ENCODE data around the gene RAB7A. TPM values are rescaled to one million over a fixed set of nuclear protein-coding genes. Genes with fewer than 3 reads are reported as not detected.
A peak's percentile ranks its signal among the peaks of the same experiment; 100 is the strongest.

The RAB7A gene
- total and polyA plus RNA-seq, 2 of the 13 experiments (the other 11 are each of a cell fraction or from before 2014, with no cell fraction given), result 26.5 to 182 TPM

DNA sequence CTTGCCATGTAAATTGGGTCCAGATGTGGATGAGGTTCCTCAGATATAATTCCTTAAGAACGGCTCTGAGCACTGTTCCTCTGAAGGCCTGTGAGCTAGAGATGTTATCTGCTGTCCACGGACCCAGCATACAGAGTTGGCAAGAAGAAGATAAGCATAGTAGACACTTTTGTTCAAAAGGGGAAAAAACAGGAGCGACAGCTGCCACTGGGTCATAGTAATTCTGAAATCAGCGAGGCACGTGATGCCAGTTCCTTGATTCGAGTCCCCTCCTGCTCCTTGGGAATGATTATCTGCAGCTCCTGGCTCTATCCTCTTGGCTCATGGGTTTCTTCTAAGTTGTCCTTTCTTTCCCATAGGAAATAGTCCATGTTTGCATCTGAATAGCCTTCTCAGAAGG, 2.5 kb upstream of the RAB7A start:
- CTCF ChIA-PET (ENCODE audit: low intra/inter-chr PET ratio, low total read pairs), result no interaction called here

More for the DNA sequence above, 2.5 kb upstream of the RAB7A start:
- intact Hi-C loops (cut with micrococcal nuclease; ENCODE audit: unreplicated experiment) (no loop called here), in situ Hi-C loops (cut with HindIII; ENCODE audit: extremely low pct_ligation_motif_present, low pct_unique_long_range_greater_than_20kb) (no loop called here)
- H3K4me1 ChIP-seq (ENCODE audit: insufficient read depth, low read length), result peaks cover 26% of the 10 kb centered on the region
- no peak overlapping the region for H3K9ac ChIP-seq (ENCODE audit: insufficient read depth, low read depth, low read length)
- H4K20me1 ChIP-seq (ENCODE audit: insufficient read depth, low read length), result peaks cover 22% of the 10 kb centered on the region
- no peak for FAIRE-seq
- H2AFZ ChIP-seq (ENCODE audit: low read length), result peak overlapping the region; percentile 61
- DNase-seq (ENCODE audit: low spot score), result no peak
- POLR2A ChIA-PET, result no interaction called here
- H3K36me3 ChIP-seq (replicated peaks in 1 of 2; ENCODE audit: control insufficient read depth in 1 of 2, insufficient read depth in 2 of 2, low read length in 2 of 2), result no peaks in the 10 kb centered on the region; a peak in 2 of 5 replicates
- no peak overlapping the region for H3K27ac ChIP-seq (ENCODE audit: extremely low read length, insufficient read depth, low read length)
- H3K4me3 ChIP-seq (replicated peaks in 1 of 3; ENCODE audit: insufficient read depth in 1 of 3, low read depth in 2 of 3, low read length in 3 of 3), result no peak overlapping the region
- H3K27me3 ChIP-seq (ENCODE audit: control insufficient read depth in 1 of 2, insufficient read depth in 2 of 2, low read length in 2 of 2), result peaks cover 0 to 12% of the 10 kb centered on the region in 2 experiments; a peak in 1 of 5 replicates
- H3K4me2 ChIP-seq (ENCODE audit: low read depth, low read length), result no peak overlapping the region
- ATAC-seq, result no peak
- 45% methylated on average over 6 of the region's 6 CpGs for WGBS (ENCODE audit: low lambda C conversion rate)
- TF ChIP-seq ZNF513 (CRISPR knock-in tag; conservative IDR thresholded peaks at IDR 0.05) (no peak), ZNF883 (CRISPR knock-in tag; IDR thresholded peaks at IDR 0.05; ENCODE audit: not compliant biosample characterization) (no peak), YY1 (IDR thresholded peaks at IDR 0.05; ENCODE audit: insufficient read depth, insufficient replicate concordance, low read depth, low read length) (no peak), SIN3B (IDR thresholded peaks at IDR 0.05; ENCODE audit: low read length) (no peak), ZSCAN30 (CRISPR knock-in tag; IDR thresholded peaks at IDR 0.05) (no peak), RERE (CRISPR knock-in tag; IDR thresholded peaks at IDR 0.05; ENCODE audit: low read depth) (no peak), LRRFIP1 (CRISPR knock-in tag; conservative IDR thresholded peaks at IDR 0.05) (no peak), ZNF747 (CRISPR knock-in tag; IDR thresholded peaks at IDR 0.05; ENCODE audit: borderline replicate concordance) (no peak), SRSF1 (optimal IDR thresholded peaks at IDR 0.05; ENCODE audit: low read depth, low read length) (no peak), ZNF337 (CRISPR knock-in tag; IDR thresholded peaks at IDR 0.05; ENCODE audit: borderline replicate concordance, low read depth) (no peak), ASH2L (IDR thresholded peaks at IDR 0.05; ENCODE audit: insufficient read length, low read depth, low read length) (no peak)
- peaks cover 25% of the 10 kb centered on the region for H3K79me2 ChIP-seq (ENCODE audit: insufficient read depth, low read length)
- BruUV-seq (replicated peaks), result no TSS peak
- H3K9me3 ChIP-seq (ENCODE audit: low read length), result no peaks in the 10 kb centered on the region
